Nephron progenitor cell (in vitro differentiated cells): ENCODE data around the gene MRPL19.
A peak's percentile ranks its signal among the peaks of the same experiment; 100 is the strongest.

Experiments used
- DNase-seq: peaks from one replicate; pipeline ENCODE4 v3.0.0; 2021
- H3K27ac Mint-ChIP-seq: 2 replicates; pipeline ENCODE4 v1.8.0; 2021; ENCODE audit warnings: mild to moderate bottlenecking, moderate library complexity, mixed read lengths
- H3K27me3 Mint-ChIP-seq: 2 replicates; pipeline ENCODE4 v1.8.0; 2021; ENCODE audit warnings: mild to moderate bottlenecking, low read depth, mixed read lengths; ENCODE audit not compliant: poor library complexity
- H3K36me3 Mint-ChIP-seq: 2 replicates; pipeline ENCODE4 v1.8.0; 2021; ENCODE audit warnings: low read depth, mixed read lengths
- H3K4me1 Mint-ChIP-seq: 2 replicates; pipeline ENCODE4 v1.8.0; 2021; ENCODE audit warnings: mixed read lengths
- H3K4me3 Mint-ChIP-seq: 2 replicates; pipeline ENCODE4 v1.8.0; 2021; ENCODE audit warnings: mild to moderate bottlenecking, moderate library complexity, mixed read lengths
- H3K9me3 Mint-ChIP-seq: 2 replicates; pipeline ENCODE4 v1.8.0; 2021; ENCODE audit warnings: mild to moderate bottlenecking, moderate library complexity, mixed read lengths
- TF ChIP-seq, protein P1 (sequence below): fragments of 200-600 bp; sonication (generic); IDR thresholded peaks from 2 replicates; pipeline ENCODE4 v1.5.0; 2021; ENCODE audit warnings: antibody characterized with exemption

The MRPL19 gene

DNA sequence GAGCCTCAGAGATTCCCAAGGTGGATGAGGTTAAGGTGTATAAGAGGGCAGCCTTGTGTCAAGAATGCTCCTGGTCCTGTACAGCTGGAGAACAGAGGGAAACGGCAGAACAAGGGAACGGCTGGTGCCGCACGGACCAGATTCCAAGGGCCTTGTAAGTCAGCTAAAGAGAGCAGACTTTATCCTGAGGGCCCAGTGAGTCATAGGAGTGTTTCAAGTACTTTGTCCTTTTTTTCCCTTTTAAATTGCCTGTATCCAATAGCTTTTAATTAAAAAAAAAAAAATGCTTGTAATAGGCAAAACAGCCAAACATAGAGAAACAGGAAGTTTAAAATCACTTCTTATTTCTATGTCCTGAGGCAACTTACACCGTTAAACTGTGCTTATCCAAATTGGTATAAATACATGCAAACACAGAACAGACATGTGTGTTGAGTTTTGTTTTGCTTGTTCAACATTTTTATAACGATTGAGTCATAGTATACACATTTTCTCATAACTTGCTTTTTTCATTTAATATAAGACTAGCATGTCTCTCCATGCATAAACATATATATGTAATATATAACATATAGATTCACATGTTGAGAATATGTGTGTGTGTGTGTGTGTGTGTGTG is 43.8 kb upstream of the MRPL19 start:
- TF ChIP-seq, protein P1, sequence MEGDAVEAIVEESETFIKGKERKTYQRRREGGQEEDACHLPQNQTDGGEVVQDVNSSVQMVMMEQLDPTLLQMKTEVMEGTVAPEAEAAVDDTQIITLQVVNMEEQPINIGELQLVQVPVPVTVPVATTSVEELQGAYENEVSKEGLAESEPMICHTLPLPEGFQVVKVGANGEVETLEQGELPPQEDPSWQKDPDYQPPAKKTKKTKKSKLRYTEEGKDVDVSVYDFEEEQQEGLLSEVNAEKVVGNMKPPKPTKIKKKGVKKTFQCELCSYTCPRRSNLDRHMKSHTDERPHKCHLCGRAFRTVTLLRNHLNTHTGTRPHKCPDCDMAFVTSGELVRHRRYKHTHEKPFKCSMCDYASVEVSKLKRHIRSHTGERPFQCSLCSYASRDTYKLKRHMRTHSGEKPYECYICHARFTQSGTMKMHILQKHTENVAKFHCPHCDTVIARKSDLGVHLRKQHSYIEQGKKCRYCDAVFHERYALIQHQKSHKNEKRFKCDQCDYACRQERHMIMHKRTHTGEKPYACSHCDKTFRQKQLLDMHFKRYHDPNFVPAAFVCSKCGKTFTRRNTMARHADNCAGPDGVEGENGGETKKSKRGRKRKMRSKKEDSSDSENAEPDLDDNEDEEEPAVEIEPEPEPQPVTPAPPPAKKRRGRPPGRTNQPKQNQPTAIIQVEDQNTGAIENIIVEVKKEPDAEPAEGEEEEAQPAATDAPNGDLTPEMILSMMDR, result no peak
- H3K36me3 Mint-ChIP-seq, result no peaks in the 10 kb centered on the region
- no peak overlapping the region for H3K27ac Mint-ChIP-seq
- H3K4me1 Mint-ChIP-seq, result peaks cover 33% of the 10 kb centered on the region
- no peaks in the 10 kb centered on the region for H3K9me3 Mint-ChIP-seq
- H3K4me3 Mint-ChIP-seq, result no peak overlapping the region
- DNase-seq, result no peak
- peaks cover 6% of the 10 kb centered on the region for H3K27me3 Mint-ChIP-seq

DNA sequence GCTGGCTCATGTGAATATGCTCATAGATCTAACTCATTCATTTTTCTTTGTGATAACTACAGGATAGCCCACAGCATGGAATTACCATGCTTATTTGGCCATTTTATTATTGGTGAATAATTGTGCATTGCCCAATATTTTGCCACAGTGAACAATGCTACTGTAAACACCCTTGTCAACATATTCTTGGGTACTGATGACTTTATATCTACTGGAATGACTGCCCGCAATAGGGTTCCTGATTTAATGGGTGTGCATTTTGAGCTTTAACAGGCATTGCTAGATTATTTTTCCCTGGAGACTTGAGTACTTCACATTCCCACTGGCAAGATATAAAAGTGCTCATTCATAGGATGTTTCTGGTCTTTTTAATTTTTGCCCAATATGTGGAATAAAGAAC is 43.1 kb upstream of the MRPL19 start:
- Mint-ChIP-seq H3K36me3 (no peaks in the 10 kb centered on the region), H3K27me3 (peaks cover 2% of the 10 kb centered on the region), H3K4me3 (no peak overlapping the region), H3K27ac (no peak overlapping the region), H3K4me1 (peaks cover 39% of the 10 kb centered on the region), H3K9me3 (no peaks in the 10 kb centered on the region)
- TF ChIP-seq, protein P1, result no peak
- DNase-seq, result no peak

DNA sequence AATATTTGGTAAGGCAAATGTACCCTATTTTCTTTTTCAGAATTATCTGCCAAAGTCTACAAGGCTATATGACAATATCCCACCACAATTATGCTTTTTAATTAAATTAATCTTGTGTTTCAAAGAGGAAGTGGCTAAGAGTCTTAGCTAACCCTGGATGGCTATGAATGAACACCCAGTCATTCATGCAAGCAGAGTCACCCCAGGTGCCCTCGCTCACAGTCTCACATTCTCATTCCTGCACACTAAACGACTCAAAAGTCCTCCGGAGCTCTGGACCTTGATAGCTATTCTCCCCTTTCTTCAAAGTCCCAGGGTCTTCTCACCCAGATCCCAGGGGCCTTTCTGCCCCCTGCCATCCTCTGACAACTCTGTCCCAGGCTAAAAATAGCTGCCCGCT is 42.1 kb upstream of the MRPL19 start:
- H3K27me3 Mint-ChIP-seq, result peaks cover 7% of the 10 kb centered on the region
- TF ChIP-seq, protein P1, result no peak
- no peaks in the 10 kb centered on the region for H3K36me3 Mint-ChIP-seq
- no peak for DNase-seq
- H3K4me1 Mint-ChIP-seq, result peaks cover 48% of the 10 kb centered on the region
- H3K9me3 Mint-ChIP-seq, result no peaks in the 10 kb centered on the region
- peak overlapping the region; percentile 16 for H3K27ac Mint-ChIP-seq
- no peak overlapping the region for H3K4me3 Mint-ChIP-seq

DNA sequence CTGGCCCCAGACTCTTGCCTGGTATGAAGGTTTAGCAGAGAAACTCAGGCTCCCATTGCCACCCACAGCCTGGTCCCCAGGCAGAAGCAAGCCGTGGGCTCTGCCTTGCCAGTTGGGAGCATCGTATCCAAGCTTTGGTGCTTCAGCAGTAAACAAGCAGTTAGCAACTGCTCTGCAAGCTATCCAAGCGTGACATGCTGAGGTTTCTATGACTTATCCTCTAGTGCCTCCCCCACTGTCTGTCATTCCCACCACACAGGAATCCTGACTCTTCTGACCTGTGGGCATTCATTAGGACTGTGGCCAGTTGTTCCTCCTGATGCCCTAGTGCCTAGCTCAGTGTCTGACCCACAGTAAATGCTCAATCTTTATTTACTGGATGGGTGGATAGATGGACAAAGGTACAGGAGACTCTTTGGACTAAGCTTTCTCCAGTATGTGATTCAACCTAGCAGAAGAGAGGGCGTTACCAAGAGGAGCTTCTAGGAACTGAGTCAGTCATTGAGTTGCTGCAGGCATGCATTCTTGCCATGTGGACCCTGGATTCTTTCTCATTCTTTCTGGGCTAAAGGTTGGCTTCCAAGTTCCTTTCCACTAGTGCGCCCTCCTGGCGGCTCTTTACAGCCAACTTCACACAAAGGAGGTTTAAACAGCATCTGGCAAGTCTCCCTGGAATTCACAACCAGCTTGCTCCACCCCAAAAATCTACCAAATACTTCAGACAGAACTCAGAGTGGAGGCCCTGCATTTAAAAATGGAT is 40.6 kb upstream of the MRPL19 start:
- TF ChIP-seq, protein P1, result no peak
- Mint-ChIP-seq H3K4me1 (peaks cover 48% of the 10 kb centered on the region), H3K27me3 (peaks cover 17% of the 10 kb centered on the region), H3K9me3 (no peaks in the 10 kb centered on the region), H3K4me3 (no peak overlapping the region), H3K36me3 (no peaks in the 10 kb centered on the region), H3K27ac (no peak overlapping the region)
- DNase-seq, result no peak

DNA sequence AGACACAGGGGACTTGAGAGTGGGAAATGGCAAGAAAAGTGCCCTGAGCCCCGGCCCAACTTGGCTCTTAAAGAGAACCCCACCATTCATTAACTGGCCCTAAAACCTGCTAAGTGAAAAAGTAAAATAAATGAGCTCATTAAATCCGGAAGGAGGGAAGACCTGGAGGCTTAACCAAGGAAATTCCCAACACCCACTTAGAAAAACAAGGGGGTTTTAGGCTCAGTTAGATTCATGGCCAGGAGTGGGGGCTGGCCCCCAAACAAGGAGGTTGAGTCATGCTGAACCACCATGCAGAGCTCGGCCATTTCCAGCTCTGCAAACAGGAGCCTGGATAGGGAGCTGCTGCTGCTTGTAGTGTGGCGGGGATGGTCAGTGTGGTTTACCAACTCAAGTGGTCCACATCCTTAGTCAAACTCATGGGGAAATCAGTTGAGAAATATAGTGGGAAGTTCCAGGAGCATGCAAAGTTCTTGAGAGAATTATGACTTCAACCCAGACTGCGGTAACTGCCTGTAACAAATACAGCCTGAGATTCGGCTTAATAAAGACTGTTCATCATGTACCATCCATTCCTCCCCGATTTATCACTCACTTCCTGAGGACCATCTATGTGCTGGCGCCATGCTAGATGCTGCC is 39.7 kb upstream of the MRPL19 start:
- Mint-ChIP-seq H3K4me1 (peaks cover 48% of the 10 kb centered on the region), H3K27me3 (peaks cover 21% of the 10 kb centered on the region), H3K4me3 (no peak overlapping the region), H3K27ac (no peak overlapping the region), H3K36me3 (no peaks in the 10 kb centered on the region), H3K9me3 (no peaks in the 10 kb centered on the region)
- TF ChIP-seq, protein P1, result no peak
- DNase-seq, result no peak
